ENCODE results near the gene ALDH1L1. TPM values are rescaled to one million over a fixed set of nuclear protein-coding genes. Genes with fewer than 3 reads are reported as not detected.

The ALDH1L1 gene
- total RNA-seq (2014; rRNA removed) (not detected in 2 replicates), Bru-seq, nascent RNA (percentile 1 among the genes with signal in this experiment), BruChase-seq, experiment 1, labeled RNA remaining after a 6-hour chase (not detected), BruChase-seq, experiment 2, labeled RNA remaining after a 2-hour chase (not detected)
- long read RNA-seq: 0 reads

DNA sequence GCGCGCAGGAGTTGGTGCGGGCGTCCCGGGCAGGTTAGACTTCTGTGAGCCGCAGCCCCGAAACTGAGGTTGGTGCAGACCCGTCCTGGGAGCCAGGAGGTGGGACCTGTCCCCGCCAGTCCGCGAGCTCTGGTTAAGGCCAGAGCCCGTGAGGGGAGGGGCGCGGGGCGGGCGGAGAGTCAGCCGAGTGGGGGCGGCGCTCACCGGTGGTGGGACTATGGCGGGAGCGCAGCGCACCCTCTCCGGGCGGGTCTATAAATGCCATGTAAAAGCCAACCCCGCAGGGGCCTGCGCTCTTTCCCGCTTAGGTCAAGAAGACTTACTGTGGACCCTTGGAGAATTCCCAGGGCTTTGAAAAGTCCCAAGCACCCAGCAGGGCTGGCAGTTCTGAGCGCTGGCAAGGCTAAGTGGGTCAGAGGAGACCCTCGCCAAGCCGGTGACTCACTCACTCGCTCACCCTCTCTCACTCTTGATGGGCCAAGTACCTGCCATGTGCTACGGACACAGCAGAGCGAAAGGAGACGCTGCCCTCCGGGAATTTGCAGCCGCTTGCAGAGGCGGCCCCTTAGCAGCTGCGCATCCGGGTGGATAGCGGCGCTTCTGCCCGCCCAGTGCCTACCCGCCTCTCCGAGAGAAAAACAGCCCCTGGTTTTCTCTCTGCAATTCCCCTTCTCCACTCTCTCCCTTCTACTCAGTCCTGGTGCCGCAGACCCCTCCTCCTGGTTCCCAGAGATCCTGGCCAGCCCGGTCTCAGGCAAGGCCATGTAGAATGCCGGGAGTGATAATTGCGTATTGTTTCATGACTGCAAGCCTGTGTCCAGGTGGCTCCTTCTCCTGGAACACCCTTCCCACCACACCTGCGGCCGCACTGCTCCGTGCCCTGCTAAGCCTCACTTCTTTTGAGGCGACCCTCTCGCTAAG lies at the start of gene ALDH1L1:
Gene ALDH1L1, minus strand, starts transcription at position 110 of the 921 bp plus-strand sequence. CDS start 19,607 bp downstream, outside the sequence.
- no peak for DNase-seq
- no peak within 1 kb of the TSS for H2AFZ ChIP-seq (ENCODE audit: low read length)
- no peaks in the 10 kb centered on the region for H3K9me2 ChIP-seq (replicated peaks; ENCODE audit: low read length)
- no peak within 1 kb of the TSS for H3K27ac ChIP-seq (ENCODE audit: low read length)
- H3K9me3 ChIP-seq (ENCODE audit: low read length): no peaks in the 10 kb centered on the region
- H3K9ac ChIP-seq (ENCODE audit: low read length): no peak within 1 kb of the TSS
- ChIA-PET POLR2A (ENCODE audit: unreplicated experiment) (no interaction called here), CTCF (no interaction called here)
- TF ChIP-seq EZH2 (IDR thresholded peaks at IDR 0.05; ENCODE audit: low read length, unreplicated experiment) (no peak), EZH2phosphoT487 (IDR thresholded peaks at IDR 0.05; ENCODE audit: borderline replicate concordance, low read length) (no peak)
- TF ChIP-seq, protein P1, sequence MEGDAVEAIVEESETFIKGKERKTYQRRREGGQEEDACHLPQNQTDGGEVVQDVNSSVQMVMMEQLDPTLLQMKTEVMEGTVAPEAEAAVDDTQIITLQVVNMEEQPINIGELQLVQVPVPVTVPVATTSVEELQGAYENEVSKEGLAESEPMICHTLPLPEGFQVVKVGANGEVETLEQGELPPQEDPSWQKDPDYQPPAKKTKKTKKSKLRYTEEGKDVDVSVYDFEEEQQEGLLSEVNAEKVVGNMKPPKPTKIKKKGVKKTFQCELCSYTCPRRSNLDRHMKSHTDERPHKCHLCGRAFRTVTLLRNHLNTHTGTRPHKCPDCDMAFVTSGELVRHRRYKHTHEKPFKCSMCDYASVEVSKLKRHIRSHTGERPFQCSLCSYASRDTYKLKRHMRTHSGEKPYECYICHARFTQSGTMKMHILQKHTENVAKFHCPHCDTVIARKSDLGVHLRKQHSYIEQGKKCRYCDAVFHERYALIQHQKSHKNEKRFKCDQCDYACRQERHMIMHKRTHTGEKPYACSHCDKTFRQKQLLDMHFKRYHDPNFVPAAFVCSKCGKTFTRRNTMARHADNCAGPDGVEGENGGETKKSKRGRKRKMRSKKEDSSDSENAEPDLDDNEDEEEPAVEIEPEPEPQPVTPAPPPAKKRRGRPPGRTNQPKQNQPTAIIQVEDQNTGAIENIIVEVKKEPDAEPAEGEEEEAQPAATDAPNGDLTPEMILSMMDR (conservative IDR thresholded peaks at IDR 0.05; ENCODE audit: low read depth, low read length): no peak
- H3K79me2 ChIP-seq (ENCODE audit: low read length): no peaks in the 10 kb centered on the region
- H3K4me3 ChIP-seq (ENCODE audit: low read length): no peak within 1 kb of the TSS
- intact Hi-C loops (cut with micrococcal nuclease): no loop called here
- peaks cover 9% of the 10 kb centered on the region for H3K27me3 ChIP-seq (ENCODE audit: low read length)
- H3F3A ChIP-seq (ENCODE audit: low read length, unreplicated experiment): no peaks in the 10 kb centered on the region
- H3K36me3 ChIP-seq (ENCODE audit: low read depth, low read length): no peaks in the 10 kb centered on the region
- H3K4me1 ChIP-seq (ENCODE audit: insufficient read depth, low read length): no peaks in the 10 kb centered on the region
- no peak for ATAC-seq
- H3K4me2 ChIP-seq (ENCODE audit: low read length): no peak within 1 kb of the TSS
- H4K20me1 ChIP-seq (ENCODE audit: low read length): no peaks in the 10 kb centered on the region
- no TSS peak for BruUV-seq (replicated peaks)

DNA sequence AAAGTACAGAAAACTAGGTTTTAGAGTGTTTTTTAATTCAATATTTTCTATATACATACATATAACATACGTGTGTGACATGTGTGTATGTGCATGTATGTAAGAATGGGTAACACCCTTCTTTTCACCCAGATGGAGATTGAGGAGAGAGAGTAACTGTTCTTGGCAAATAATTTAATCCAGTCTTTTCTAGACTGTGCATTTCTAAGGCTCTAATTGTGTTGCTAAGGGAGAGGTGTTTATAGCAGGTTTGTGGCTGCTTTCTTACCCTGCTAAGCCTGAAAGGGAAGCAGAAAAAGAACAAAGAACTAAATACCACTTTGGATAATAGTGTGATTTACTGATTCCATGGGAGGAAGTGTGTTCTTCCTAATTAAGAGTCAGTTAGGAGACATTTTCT lies 46.0 kb upstream of the ALDH1L1 start:
- Histone ChIP-seq H3K36me3 (ENCODE audit: low read depth, low read length) (no peaks in the 10 kb centered on the region), H3K9me3 (ENCODE audit: low read length) (no peaks in the 10 kb centered on the region), H3K9ac (ENCODE audit: low read length) (no peak overlapping the region), H3K4me3 (ENCODE audit: low read length) (no peak overlapping the region), H3K9me2 (replicated peaks; ENCODE audit: low read length) (no peaks in the 10 kb centered on the region), H3K27ac (ENCODE audit: low read length) (no peak overlapping the region), H3K79me2 (ENCODE audit: low read length) (no peaks in the 10 kb centered on the region), H2AFZ (ENCODE audit: low read length) (no peak overlapping the region), H3F3A (ENCODE audit: low read length, unreplicated experiment) (no peaks in the 10 kb centered on the region), H3K4me2 (ENCODE audit: low read length) (no peak overlapping the region), H3K4me1 (ENCODE audit: insufficient read depth, low read length) (no peaks in the 10 kb centered on the region), H4K20me1 (ENCODE audit: low read length) (no peaks in the 10 kb centered on the region), H3K27me3 (ENCODE audit: low read length) (no peaks in the 10 kb centered on the region)
- DNase-seq (no peak), ATAC-seq (no peak)
- intact Hi-C loops (cut with micrococcal nuclease): no loop called here
- TF ChIP-seq EZH2 (IDR thresholded peaks at IDR 0.05; ENCODE audit: low read length, unreplicated experiment): no peak
- TF ChIP-seq, protein P1 (conservative IDR thresholded peaks at IDR 0.05; ENCODE audit: low read depth, low read length): no peak
- TF ChIP-seq EZH2phosphoT487 (IDR thresholded peaks at IDR 0.05; ENCODE audit: borderline replicate concordance, low read length): no peak
- POLR2A ChIA-PET (ENCODE audit: unreplicated experiment): no interaction called here
- CTCF ChIA-PET: no interaction called here
- BruUV-seq (replicated peaks): no TSS peak

DNA sequence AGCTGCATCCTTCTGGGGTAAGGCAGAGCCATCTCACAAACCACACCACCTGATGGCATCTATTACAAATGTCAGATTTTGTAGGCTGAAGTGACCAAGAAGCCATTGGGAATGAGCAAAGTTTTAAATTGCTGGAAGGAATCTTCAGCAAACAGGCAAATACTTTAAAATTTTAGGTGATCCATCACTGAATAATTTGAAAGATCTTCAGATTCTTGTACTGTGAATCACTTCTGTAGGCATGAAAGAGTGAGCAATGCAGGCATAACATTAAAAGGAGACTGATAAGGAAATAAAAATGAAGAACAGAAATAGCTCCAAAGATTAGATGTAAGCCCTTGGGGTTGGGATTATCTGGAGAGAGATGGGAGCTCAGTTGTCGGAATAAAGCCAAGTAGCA lies 36.0 kb upstream of the ALDH1L1 start:
- peak; percentile 15; the same call in 1 of the 2 replicates for ATAC-seq
- H3K4me1 ChIP-seq (ENCODE audit: insufficient read depth, low read length): peaks cover 20% of the 10 kb centered on the region
- peak overlapping the region; percentile 36; the same call in 1 of the 2 replicates for H3K4me2 ChIP-seq (ENCODE audit: low read length)
- H3F3A ChIP-seq (ENCODE audit: low read length, unreplicated experiment): no peaks in the 10 kb centered on the region
- intact Hi-C loops (cut with micrococcal nuclease): no loop called here
- no peak overlapping the region for H3K27ac ChIP-seq (ENCODE audit: low read length)
- no peaks in the 10 kb centered on the region for H3K9me2 ChIP-seq (replicated peaks; ENCODE audit: low read length)
- ChIA-PET POLR2A (ENCODE audit: unreplicated experiment) (no interaction called here), CTCF (no interaction called here)
- no peaks in the 10 kb centered on the region for H3K79me2 ChIP-seq (ENCODE audit: low read length)
- no peaks in the 10 kb centered on the region for H4K20me1 ChIP-seq (ENCODE audit: low read length)
- no peaks in the 10 kb centered on the region for H3K36me3 ChIP-seq (ENCODE audit: low read depth, low read length)
- TF ChIP-seq, protein P1 (conservative IDR thresholded peaks at IDR 0.05; ENCODE audit: low read depth, low read length): no peak
- TF ChIP-seq EZH2 (IDR thresholded peaks at IDR 0.05; ENCODE audit: low read length, unreplicated experiment) (no peak), EZH2phosphoT487 (IDR thresholded peaks at IDR 0.05; ENCODE audit: borderline replicate concordance, low read length) (no peak)
- no peak overlapping the region for H3K4me3 ChIP-seq (ENCODE audit: low read length)
- H2AFZ ChIP-seq (ENCODE audit: low read length): no peak overlapping the region
- BruUV-seq (replicated peaks): no TSS peak
- DNase-seq: peak; percentile 60
- no peaks in the 10 kb centered on the region for H3K9me3 ChIP-seq (ENCODE audit: low read length)
- H3K9ac ChIP-seq (ENCODE audit: low read length): no peak overlapping the region
- no peaks in the 10 kb centered on the region for H3K27me3 ChIP-seq (ENCODE audit: low read length)

Data from PC-3 (cell line).